ENCODE data around the gene PSORS1C1. TPM values are rescaled to one million over a fixed set of nuclear protein-coding genes. Genes with fewer than 3 reads are reported as not detected.
A peak's percentile ranks its signal among the peaks of the same experiment; 100 is the strongest.
"Not testable (repeated sequence)": the region's sequence is repeated elsewhere in the genome, so short reads cannot be mapped to it uniquely, and the experiment has no call there.

The PSORS1C1 gene
- total RNA-seq, 6 experiments from 2014 or later: 0.07 to 0.42 TPM; not detected in 4

DNA sequence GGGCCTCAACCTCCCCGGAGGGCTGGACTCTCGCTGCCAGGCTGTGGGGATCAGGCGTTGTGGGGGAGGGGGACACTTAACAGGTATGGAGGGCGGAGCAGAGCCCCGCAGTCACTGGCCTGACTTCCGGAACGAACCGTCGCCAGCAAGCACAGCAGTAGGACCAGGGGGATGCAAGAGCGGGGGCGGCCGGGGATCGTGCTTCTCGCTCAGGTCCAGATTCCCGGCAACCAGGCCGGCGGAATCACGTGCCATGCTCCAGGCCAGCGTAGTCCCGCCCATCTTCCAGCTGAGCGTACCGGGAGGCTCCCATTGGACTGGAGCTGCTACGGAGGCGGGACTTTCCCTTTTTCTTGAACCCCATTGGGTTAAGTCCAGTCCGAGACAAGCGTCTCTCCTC lies 65.9 kb downstream of the PSORS1C1 start:
- TF ChIP-seq POLR2A (IDR thresholded peaks at IDR 0.05): no peak
- TF ChIP-seq, protein P1, sequence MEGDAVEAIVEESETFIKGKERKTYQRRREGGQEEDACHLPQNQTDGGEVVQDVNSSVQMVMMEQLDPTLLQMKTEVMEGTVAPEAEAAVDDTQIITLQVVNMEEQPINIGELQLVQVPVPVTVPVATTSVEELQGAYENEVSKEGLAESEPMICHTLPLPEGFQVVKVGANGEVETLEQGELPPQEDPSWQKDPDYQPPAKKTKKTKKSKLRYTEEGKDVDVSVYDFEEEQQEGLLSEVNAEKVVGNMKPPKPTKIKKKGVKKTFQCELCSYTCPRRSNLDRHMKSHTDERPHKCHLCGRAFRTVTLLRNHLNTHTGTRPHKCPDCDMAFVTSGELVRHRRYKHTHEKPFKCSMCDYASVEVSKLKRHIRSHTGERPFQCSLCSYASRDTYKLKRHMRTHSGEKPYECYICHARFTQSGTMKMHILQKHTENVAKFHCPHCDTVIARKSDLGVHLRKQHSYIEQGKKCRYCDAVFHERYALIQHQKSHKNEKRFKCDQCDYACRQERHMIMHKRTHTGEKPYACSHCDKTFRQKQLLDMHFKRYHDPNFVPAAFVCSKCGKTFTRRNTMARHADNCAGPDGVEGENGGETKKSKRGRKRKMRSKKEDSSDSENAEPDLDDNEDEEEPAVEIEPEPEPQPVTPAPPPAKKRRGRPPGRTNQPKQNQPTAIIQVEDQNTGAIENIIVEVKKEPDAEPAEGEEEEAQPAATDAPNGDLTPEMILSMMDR (IDR thresholded peaks at IDR 0.05): no peak
- Histone ChIP-seq H3K4me3 (peak overlapping the region in 2 of 3 donors; percentile 18 to 26), H3K36me3 (no peaks in the 10 kb centered on the region), H3K27ac (no peak overlapping the region), H3K9me3 (no peaks in the 10 kb centered on the region), H3K4me1 (peaks cover 0 to 5% (median 2%) of the 10 kb centered on the region in 4 donors), H3K27me3 (no peaks in the 10 kb centered on the region)
- peak; percentile 70 to 90 (median 87) for ATAC-seq
- no CpG with 5 or more reads among the region's 26 CpGs for WGBS (ENCODE audit: insufficient coverage, low coverage, low lambda C conversion rate, missing lambda C conversion rate)
- DNase-seq: peak; percentile 44 to 72 (median 67)
- intact Hi-C loops (cut with DNase I): no loop called here

DNA sequence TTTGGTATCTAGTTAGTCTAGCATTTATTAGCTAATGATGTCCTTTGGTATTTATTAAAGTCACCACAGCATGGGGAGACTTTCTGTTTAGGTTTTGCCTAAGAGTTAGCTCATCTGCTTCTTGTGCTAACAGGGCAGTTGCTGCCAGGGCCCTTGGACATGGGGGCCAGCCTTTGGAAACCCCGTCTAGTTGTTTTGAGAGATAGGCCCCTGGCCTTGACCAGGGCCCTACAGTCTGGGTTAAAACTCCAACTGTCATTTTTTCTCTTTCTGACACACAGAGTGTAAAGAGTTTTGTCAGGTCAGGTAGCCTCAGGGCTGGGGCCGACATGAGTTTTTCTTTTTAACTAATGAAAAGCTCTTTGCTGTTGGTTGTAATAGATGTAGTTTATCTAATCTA lies 68.7 kb downstream of the PSORS1C1 start:
- 58% methylated on average over 2 of the region's 2 CpGs for WGBS (ENCODE audit: insufficient coverage, low coverage, low lambda C conversion rate, missing lambda C conversion rate)
- H3K4me3 ChIP-seq; DNase-seq; H3K27ac ChIP-seq; intact Hi-C loops (cut with DNase I); H3K36me3 ChIP-seq; H3K9me3 ChIP-seq; ATAC-seq; H3K27me3 ChIP-seq: not testable (repeated sequence)
- peaks cover 0 to 14% (median 3%) of the 10 kb centered on the region in 4 donors for H3K4me1 ChIP-seq

DNA sequence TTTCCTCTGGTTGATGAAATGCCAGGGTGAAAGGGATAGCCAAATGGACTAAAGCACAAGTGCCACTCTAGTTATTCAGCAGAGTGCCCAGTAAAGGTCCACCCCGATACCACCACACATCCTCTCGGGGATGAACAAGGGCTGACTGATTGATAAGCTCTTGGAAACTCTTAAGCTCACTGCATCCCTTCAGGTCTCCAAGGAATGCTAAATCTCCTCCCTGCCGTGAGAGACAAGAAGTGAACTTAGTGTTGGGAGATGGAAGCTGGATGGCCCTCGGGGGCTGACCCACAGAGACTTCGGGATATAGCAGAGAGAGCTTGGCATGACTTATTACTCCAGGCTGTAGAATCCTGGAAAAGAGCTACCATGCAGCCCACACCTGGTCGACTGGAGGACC lies 69.3 kb downstream of the PSORS1C1 start:
- H3K9me3 ChIP-seq; H3K27me3 ChIP-seq; H3K36me3 ChIP-seq; DNase-seq; ATAC-seq; H3K27ac ChIP-seq; intact Hi-C loops (cut with DNase I); H3K4me3 ChIP-seq: not testable (repeated sequence)
- H3K4me1 ChIP-seq: peaks cover 0 to 14% (median 3%) of the 10 kb centered on the region in 4 donors
- WGBS (ENCODE audit: insufficient coverage, low coverage, low lambda C conversion rate, missing lambda C conversion rate): 33% methylated on average over 1 of the region's 6 CpGs

DNA sequence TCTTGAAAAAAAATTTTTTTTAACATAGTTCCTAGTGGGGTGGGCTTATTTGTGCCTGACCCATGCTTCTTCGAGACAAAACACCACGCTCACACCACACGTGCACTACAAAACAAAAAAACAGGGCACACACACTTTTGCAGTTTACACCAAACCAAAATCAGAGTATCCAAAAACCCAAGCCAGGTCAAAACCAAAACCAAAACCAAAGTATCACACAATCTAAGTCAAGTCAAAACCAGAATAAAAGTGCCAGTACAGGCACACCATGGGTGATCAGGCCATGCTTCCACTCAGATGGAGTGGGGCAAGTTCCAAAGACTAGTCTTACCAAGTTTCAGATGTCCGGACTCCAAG lies 71.1 kb downstream of the PSORS1C1 start:
- WGBS (ENCODE audit: insufficient coverage, low coverage, low lambda C conversion rate, missing lambda C conversion rate): 23% methylated on average over 4 of the region's 4 CpGs
- Histone ChIP-seq H3K4me3 (peak overlapping the region; percentile 25 to 52 (median 50)), H3K4me1 (peaks cover 0 to 14% (median 3%) of the 10 kb centered on the region in 4 donors), H3K27ac (peak overlapping the region; percentile 87 to 96 (median 91))
- intact Hi-C loops (cut with DNase I); DNase-seq; H3K27me3 ChIP-seq; H3K9me3 ChIP-seq; H3K36me3 ChIP-seq: not testable (repeated sequence)
- peak; percentile 56 to 60 (median 60) for ATAC-seq

DNA sequence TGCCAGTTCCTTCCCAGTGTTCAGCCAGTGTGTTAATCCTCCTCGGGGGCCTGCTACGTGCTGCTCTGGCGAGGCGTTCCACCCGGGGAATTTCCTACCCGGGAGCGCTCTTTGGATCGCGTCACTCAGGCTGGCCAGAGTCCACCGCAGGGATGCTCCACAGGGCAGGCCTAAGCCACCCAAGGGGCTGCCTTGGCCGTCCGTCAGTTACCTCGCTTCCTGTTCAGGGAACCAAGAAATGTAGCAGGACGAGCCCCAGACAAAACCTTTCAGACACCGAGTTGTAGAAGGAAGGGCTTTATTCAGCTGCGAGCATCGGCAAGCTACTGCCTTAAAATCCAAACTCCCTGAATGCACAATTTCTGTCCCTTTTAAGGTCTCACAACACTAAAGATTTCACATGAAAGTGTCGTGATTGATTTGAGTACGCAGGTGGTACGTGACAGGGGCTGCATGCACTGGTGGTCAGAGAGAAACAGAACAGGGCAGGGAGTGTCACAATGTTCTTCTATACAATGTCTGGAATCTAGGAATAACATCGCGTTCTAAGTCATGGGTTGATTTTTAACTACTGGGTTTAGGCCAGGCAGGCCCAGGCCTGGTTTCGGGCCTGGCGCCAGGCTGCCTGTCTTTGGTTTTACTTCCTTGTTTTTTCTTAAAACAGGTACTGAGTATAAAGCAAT lies 71.6 kb downstream of the PSORS1C1 start:
- intact Hi-C loops (cut with DNase I): no loop called here
- Histone ChIP-seq H3K27ac (peak overlapping the region; percentile 87 to 96 (median 91)), H3K36me3 (no peaks in the 10 kb centered on the region), H3K9me3 (no peaks in the 10 kb centered on the region), H3K27me3 (no peaks in the 10 kb centered on the region), H3K4me3 (peak overlapping the region; percentile 25 to 52 (median 50)), H3K4me1 (peaks cover 0 to 14% (median 3%) of the 10 kb centered on the region in 4 donors)
- TF ChIP-seq, protein P1 (IDR thresholded peaks at IDR 0.05): no peak
- TF ChIP-seq POLR2A (IDR thresholded peaks at IDR 0.05): peak; percentile 55
- 30% methylated on average over 17 of the region's 24 CpGs for WGBS (ENCODE audit: insufficient coverage, low coverage, low lambda C conversion rate, missing lambda C conversion rate)
- peak; percentile 86 to 90 (median 88) for DNase-seq
- peak; percentile 84 to 89 (median 86) for ATAC-seq

DNA sequence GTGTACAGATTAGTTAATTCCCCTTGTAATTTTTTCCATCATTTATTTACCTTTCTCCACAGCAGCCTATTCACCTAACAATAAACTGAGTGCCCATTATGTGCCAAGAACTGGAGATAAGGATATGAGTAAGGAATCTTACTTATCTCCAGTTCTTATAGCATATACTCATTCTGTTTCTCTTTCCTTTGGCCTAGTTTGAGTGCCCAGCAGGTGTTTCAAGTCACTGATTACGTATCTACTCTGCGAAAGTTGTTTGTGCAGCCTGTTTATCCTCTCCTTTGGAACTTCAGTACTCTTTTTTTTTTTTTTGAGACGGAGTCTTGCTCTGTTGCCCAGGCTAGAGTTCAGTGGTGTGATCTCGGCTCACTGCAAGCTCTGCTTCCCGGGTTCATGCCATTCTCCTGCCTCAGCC lies 73.2 kb downstream of the PSORS1C1 start:
- no peak for DNase-seq
- Histone ChIP-seq H3K27me3 (no peaks in the 10 kb centered on the region), H3K27ac (no peak overlapping the region), H3K4me3 (no peak overlapping the region), H3K9me3 (no peaks in the 10 kb centered on the region), H3K36me3 (no peaks in the 10 kb centered on the region), H3K4me1 (peaks cover 0 to 14% (median 3%) of the 10 kb centered on the region in 4 donors)
- 87% methylated on average over 5 of the region's 5 CpGs for WGBS (ENCODE audit: insufficient coverage, low coverage, low lambda C conversion rate, missing lambda C conversion rate)
- no peak for TF ChIP-seq POLR2A (IDR thresholded peaks at IDR 0.05)
- TF ChIP-seq, protein P1 (IDR thresholded peaks at IDR 0.05): no peak
- ATAC-seq: peak in 1 of 4 donors; percentile 11
- intact Hi-C loops (cut with DNase I): no loop called here

DNA sequence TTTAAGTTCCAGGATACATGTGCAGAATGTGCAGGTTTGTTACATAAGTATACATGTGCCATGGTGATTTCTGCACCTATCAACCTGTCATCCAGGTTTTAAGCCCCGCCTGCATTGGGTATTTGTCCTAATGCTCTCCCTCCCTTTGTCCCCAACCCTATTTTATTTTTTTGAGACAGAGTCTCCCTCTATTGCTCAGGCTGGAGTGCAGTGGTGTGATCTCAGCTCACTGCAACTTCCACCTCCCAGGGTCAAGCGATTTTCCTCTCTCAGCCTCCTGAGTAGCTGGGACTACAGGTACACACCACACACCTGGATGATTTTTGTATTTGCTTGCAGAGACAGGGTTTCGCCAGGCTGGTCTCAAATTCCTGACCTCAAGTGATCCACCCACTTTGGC lies 74.6 kb downstream of the PSORS1C1 start:
- H3K27ac ChIP-seq; H3K36me3 ChIP-seq; ATAC-seq; H3K4me3 ChIP-seq; H3K27me3 ChIP-seq; H3K9me3 ChIP-seq; DNase-seq; intact Hi-C loops (cut with DNase I): not testable (repeated sequence)
- 88% methylated on average over 3 of the region's 3 CpGs for WGBS (ENCODE audit: insufficient coverage, low coverage, low lambda C conversion rate, missing lambda C conversion rate)
- peaks cover 0 to 10% (median 3%) of the 10 kb centered on the region in 4 donors for H3K4me1 ChIP-seq
